ENCODE data around the gene FAM118B.
"Not testable (repeated sequence)": the region's sequence is repeated elsewhere in the genome, so short reads cannot be mapped to it uniquely, and the experiment has no call there.

The FAM118B gene

GRCh38 chr11:126277322-126277721 is 65.7 kb downstream of the FAM118B start:
- DNase-seq (ENCODE audit: low read depth), result no peak

GRCh38 chr11:126277780-126278179 is 66.2 kb downstream of the FAM118B start:
- no peak for DNase-seq (ENCODE audit: low read depth)

- DNase-seq (ENCODE audit: low read depth), result no peak
These were observed 67.6 kb downstream of the FAM118B start for GRCh38 chr11:126279191-126279590.

- DNase-seq (ENCODE audit: low read depth), result no peak
These were observed 69.0 kb downstream of the FAM118B start for GRCh38 chr11:126280595-126280994.

GRCh38 chr11:126281245-126281644 is 69.7 kb downstream of the FAM118B start:
- no peak for DNase-seq (ENCODE audit: low read depth)

- DNase-seq (ENCODE audit: low read depth), result no peak
These were observed 70.1 kb downstream of the FAM118B start for GRCh38 chr11:126281666-126282175.

- DNase-seq (ENCODE audit: low read depth), result no peak
These were observed 70.8 kb downstream of the FAM118B start for GRCh38 chr11:126282361-126282735.

GRCh38 chr11:126282736-126283591 is 71.4 kb downstream of the FAM118B start, which contains the start of gene TIRAP:
Gene TIRAP (plus strand): TSS chr11:126283093. CDS start chr11:126290895, 7,802 bp downstream.
- DNase-seq (ENCODE audit: low read depth), result no peak

GRCh38 chr11:126284829-126285228 is 73.2 kb downstream of the FAM118B start:
- peak; percentile 78 for DNase-seq (ENCODE audit: low read depth)

GRCh38 chr11:126288237-126288636 is 76.7 kb downstream of the FAM118B start:
- DNase-seq (ENCODE audit: low read depth), result no peak

GRCh38 chr11:126290887-126291286 is 79.3 kb downstream of the FAM118B start:
- no peak for DNase-seq (ENCODE audit: low read depth)

- no peak for DNase-seq (ENCODE audit: low read depth)
These were observed 82.1 kb downstream of the FAM118B start for GRCh38 chr11:126293726-126294125.

- no peak for DNase-seq (ENCODE audit: low read depth)
These were observed 85.4 kb downstream of the FAM118B start for GRCh38 chr11:126297004-126297403.

- DNase-seq (ENCODE audit: low read depth), result peak; percentile 73
These were observed 92.3 kb downstream of the FAM118B start, which contains the start of gene DCPS for GRCh38 chr11:126303623-126304456. Gene DCPS (plus strand): TSS chr11:126304060. CDS start chr11:126304081, 21 bp downstream.

- DNase-seq (ENCODE audit: low read depth), result no peak
These were observed 93.0 kb downstream of the FAM118B start for GRCh38 chr11:126304457-126305075.

- no peak for DNase-seq (ENCODE audit: low read depth)
These were observed 94.1 kb downstream of the FAM118B start for GRCh38 chr11:126305699-126306098.

- no peak for DNase-seq (ENCODE audit: low read depth)
These were observed 96.1 kb downstream of the FAM118B start for GRCh38 chr11:126307706-126308105.

GRCh38 chr11:126308271-126308671 is 96.7 kb downstream of the FAM118B start:
- no peak for DNase-seq (ENCODE audit: low read depth)

GRCh38 chr11:126308771-126309170 is 97.2 kb downstream of the FAM118B start:
- not testable (repeated sequence) for DNase-seq (ENCODE audit: low read depth)

- no peak for DNase-seq (ENCODE audit: low read depth)
These were observed 98.8 kb downstream of the FAM118B start for GRCh38 chr11:126310200-126310991.

- no peak for DNase-seq (ENCODE audit: low read depth)
These were observed 99.4 kb downstream of the FAM118B start for GRCh38 chr11:126310992-126311310.

All from GM04503 (cell line).